Superior temporal gyrus (tissue), 1 donor: Measurements from ENCODE around the gene KIF1B.
"Not testable (repeated sequence)": the region's sequence is repeated elsewhere in the genome, so short reads cannot be mapped to it uniquely, and the experiment has no call there.

Source experiments
- DNase-seq: peaks from one replicate; pipeline ENCODE4 v3.0.0-alpha.2; 2016; ENCODE audit errors: extremely low spot score

KIF1B gene

GRCh38 chr1:10195570-10195969 lies 14.8 kb upstream of the KIF1B start:
- no peak for DNase-seq

GRCh38 chr1:10196976-10197375 lies 13.4 kb upstream of the KIF1B start:
- DNase-seq = no peak

- DNase-seq = no peak
These were observed 9.8 kb upstream of the KIF1B start for GRCh38 chr1:10200620-10201019.

- no peak for DNase-seq
These were observed 6.2 kb upstream of the KIF1B start for GRCh38 chr1:10204003-10204642.

GRCh38 chr1:10205206-10205605 lies 5.2 kb upstream of the KIF1B start:
- not testable (repeated sequence) for DNase-seq

- no peak for DNase-seq
These were observed 2.6 kb upstream of the KIF1B start for GRCh38 chr1:10207810-10208209.

- no peak for DNase-seq
These were observed 1.8 kb upstream of the KIF1B start for GRCh38 chr1:10208537-10208936.

- no peak for DNase-seq
These were observed 823 bp upstream of the KIF1B start for GRCh38 chr1:10209590-10209904.

- peak; percentile 97 for DNase-seq
These were observed 753 bp downstream of the KIF1B start for GRCh38 chr1:10210841-10211804.

- no peak for DNase-seq
These were observed 1.5 kb downstream of the KIF1B start for GRCh38 chr1:10211805-10212410.

GRCh38 chr1:10212476-10212875 lies 2.1 kb downstream of the KIF1B start:
- DNase-seq = no peak

GRCh38 chr1:10213186-10213705 lies 2.9 kb downstream of the KIF1B start:
- peak; percentile 50 for DNase-seq

- DNase-seq = no peak
These were observed 5.8 kb downstream of the KIF1B start for GRCh38 chr1:10216090-10216749.

GRCh38 chr1:10217748-10218441 lies 7.5 kb downstream of the KIF1B start:
- no peak for DNase-seq

- no peak for DNase-seq
These were observed 9.8 kb downstream of the KIF1B start for GRCh38 chr1:10220200-10220599.

- not testable (repeated sequence) for DNase-seq
These were observed 10.3 kb downstream of the KIF1B start for GRCh38 chr1:10220657-10221056.

GRCh38 chr1:10225573-10225972 lies 15.2 kb downstream of the KIF1B start:
- no peak for DNase-seq

- DNase-seq = no peak
These were observed 18.2 kb downstream of the KIF1B start for GRCh38 chr1:10228528-10228927.

GRCh38 chr1:10229903-10230302 lies 19.5 kb downstream of the KIF1B start:
- no peak for DNase-seq

GRCh38 chr1:10232163-10232562 lies 21.8 kb downstream of the KIF1B start:
- no peak for DNase-seq

- no peak for DNase-seq
These were observed 26.2 kb downstream of the KIF1B start for GRCh38 chr1:10236405-10237156.
